ENCODE measurements around the gene SPG11. TPM values are rescaled to one million over a fixed set of nuclear protein-coding genes. Genes with fewer than 3 reads are reported as not detected.

The SPG11 gene
- total RNA-seq, 1 donor from 2014 or later, result 58.1 TPM

DNA sequence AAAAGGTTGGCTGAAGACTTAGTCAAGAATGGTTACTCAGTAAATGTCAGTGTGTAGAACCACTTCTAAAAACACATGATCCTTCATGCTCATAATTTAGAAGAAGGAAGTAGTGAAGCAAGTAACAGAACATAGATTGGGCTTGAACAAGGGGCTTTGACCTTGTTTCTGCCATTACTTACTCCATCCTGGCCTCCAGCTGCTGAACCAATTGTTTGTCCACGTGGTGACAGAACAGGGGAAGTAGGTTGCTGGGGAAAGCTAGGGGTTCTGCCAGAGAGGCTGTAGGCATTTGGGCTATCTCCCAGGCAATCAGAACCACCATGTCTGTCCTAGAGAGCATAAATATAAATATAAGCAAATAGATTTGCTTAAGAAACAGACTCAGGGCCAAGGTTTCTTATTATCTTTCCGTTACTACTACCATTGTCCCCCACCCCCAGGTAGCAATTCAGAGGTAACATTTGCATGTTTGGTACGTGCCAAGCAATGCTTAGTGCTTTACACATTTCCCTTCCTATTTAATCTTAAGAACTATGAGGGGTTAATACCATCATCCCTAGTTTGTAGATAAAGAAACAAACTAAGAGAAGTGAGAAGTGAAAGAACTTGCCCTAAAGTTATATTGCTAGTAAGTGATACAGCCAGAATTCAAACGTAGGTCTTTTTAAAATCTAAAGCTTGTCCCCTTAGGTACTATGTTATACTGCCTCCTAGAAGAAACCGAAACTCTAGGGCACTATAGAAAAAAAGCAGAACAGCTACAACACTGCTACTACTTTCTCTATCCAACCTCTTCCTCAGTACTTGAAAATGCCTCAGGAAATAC is 3.0 kb upstream of the SPG11 start:
- TF ChIP-seq, protein P1, sequence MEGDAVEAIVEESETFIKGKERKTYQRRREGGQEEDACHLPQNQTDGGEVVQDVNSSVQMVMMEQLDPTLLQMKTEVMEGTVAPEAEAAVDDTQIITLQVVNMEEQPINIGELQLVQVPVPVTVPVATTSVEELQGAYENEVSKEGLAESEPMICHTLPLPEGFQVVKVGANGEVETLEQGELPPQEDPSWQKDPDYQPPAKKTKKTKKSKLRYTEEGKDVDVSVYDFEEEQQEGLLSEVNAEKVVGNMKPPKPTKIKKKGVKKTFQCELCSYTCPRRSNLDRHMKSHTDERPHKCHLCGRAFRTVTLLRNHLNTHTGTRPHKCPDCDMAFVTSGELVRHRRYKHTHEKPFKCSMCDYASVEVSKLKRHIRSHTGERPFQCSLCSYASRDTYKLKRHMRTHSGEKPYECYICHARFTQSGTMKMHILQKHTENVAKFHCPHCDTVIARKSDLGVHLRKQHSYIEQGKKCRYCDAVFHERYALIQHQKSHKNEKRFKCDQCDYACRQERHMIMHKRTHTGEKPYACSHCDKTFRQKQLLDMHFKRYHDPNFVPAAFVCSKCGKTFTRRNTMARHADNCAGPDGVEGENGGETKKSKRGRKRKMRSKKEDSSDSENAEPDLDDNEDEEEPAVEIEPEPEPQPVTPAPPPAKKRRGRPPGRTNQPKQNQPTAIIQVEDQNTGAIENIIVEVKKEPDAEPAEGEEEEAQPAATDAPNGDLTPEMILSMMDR (IDR thresholded peaks at IDR 0.05), result no peak
- Mint-ChIP-seq H3K27ac (ENCODE audit: unreplicated experiment) (no peak overlapping the region), H3K9me3 (ENCODE audit: unreplicated experiment) (no peaks in the 10 kb centered on the region), H3K4me1 (ENCODE audit: unreplicated experiment) (peaks cover 15% of the 10 kb centered on the region), H3K4me3 (ENCODE audit: unreplicated experiment) (no peak overlapping the region), H3K27me3 (ENCODE audit: unreplicated experiment) (peaks cover 17% of the 10 kb centered on the region), H3K36me3 (ENCODE audit: unreplicated experiment) (no peaks in the 10 kb centered on the region)
- no peak for DNase-seq (ENCODE audit: extremely low spot score, unreplicated experiment)

DNA sequence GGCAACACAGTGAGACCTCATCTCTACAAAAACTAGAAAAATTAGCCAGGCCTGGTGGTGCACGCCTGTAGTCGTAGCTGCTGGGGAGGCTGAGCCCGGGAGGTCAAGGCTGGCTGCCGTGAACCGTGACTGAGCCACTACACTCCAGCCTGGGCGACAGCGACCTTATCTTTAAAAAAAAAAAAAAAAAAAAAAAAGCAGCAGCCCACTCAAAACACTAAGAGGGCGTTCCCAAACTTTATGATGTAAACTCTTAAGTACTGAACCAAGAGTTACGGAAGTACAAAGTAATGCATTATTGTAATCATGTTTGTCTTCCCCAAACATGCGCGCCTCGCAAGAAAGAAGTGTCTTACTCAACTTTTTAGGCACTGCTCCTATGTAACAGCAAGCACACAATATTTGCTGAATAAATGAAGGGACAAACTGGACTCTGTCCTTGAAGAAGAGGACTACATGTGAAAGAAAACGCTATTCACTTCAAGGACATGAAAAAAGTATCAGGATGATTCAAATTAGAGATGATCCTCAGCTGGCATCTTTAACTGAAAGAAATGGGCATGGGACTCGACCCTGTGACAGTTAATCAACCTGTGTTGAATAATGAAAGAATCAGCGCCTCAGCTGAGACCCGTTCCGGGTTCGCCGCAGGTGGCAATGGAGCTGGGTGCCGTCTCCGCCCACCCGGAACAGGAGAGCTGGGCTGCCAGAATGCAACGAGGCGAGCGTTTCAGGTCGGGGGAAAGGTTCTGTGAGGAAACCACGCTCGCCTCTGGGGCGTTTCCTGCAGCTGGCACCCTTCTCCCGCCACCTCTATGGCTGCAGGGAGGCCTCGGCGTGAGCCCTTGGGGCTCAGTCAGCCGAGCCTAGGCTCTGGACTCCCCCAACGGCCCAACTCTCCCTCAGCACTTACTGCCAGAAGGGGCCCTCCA is 718 bp downstream of the SPG11 start:
- DNase-seq (ENCODE audit: extremely low spot score, unreplicated experiment), result peak; percentile 85
- peak overlapping the region; percentile 98 for H3K4me3 Mint-ChIP-seq (ENCODE audit: unreplicated experiment)
- peaks cover 9% of the 10 kb centered on the region for H3K36me3 Mint-ChIP-seq (ENCODE audit: unreplicated experiment)

DNA sequence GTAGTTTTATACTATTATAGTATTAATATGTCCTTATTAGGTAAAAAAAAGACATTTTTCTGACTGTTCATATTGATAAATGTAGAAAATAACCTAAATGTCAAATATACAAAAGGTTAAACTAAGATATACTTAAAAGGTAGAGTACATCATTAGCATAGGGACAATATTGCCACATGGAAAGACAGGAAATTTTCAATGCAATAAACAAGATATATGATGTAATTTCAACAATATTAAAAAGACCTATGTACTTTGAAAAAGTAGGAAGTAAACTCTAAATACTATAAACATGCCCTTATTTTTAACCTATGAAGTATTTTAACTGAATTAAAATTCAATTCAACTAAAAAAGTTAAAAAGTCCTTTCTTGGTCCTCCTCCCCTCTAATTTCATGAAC is 1.9 kb downstream of the SPG11 start:
- TF ChIP-seq, protein P1 (IDR thresholded peaks at IDR 0.05), result no peak
- H3K27ac Mint-ChIP-seq (ENCODE audit: unreplicated experiment), result no peak overlapping the region
- no peaks in the 10 kb centered on the region for H3K9me3 Mint-ChIP-seq (ENCODE audit: unreplicated experiment)
- H3K36me3 Mint-ChIP-seq (ENCODE audit: unreplicated experiment), result peaks cover 17% of the 10 kb centered on the region
- H3K27me3 Mint-ChIP-seq (ENCODE audit: unreplicated experiment), result no peaks in the 10 kb centered on the region
- H3K4me1 Mint-ChIP-seq (ENCODE audit: unreplicated experiment), result peaks cover 15% of the 10 kb centered on the region
- H3K4me3 Mint-ChIP-seq (ENCODE audit: unreplicated experiment), result peak overlapping the region; percentile 10
- DNase-seq (ENCODE audit: extremely low spot score, unreplicated experiment), result no peak

More for the DNA sequence above, 718 bp downstream of the SPG11 start:
- TF ChIP-seq, protein P1 (IDR thresholded peaks at IDR 0.05), result no peak
- Mint-ChIP-seq H3K4me1 (ENCODE audit: unreplicated experiment) (peaks cover 15% of the 10 kb centered on the region), H3K9me3 (ENCODE audit: unreplicated experiment) (no peaks in the 10 kb centered on the region), H3K27ac (ENCODE audit: unreplicated experiment) (peak overlapping the region; percentile 96), H3K27me3 (ENCODE audit: unreplicated experiment) (peaks cover 5% of the 10 kb centered on the region)

DNA sequence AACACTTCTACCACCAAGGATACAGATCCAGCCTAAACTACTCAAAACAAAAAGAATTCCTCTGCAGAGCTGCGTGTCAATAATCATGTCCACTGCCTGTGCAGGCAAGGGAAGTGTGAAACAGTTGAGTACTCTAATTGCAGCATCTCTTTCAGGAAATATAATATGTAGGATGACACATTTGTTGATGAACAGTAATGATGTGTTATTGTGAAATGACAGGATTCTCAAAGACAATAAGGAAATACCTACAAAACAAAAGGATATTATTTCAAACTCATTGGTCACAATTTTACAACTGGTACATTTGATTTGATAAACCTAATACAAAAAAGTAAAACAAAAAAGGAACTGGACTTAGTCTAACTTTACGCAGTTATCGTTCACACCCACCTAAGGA is 4.4 kb downstream of the SPG11 start:
- no peak overlapping the region for H3K4me3 Mint-ChIP-seq (ENCODE audit: unreplicated experiment)
- H3K9me3 Mint-ChIP-seq (ENCODE audit: unreplicated experiment), result no peaks in the 10 kb centered on the region
- TF ChIP-seq, protein P1 (IDR thresholded peaks at IDR 0.05), result no peak
- H3K36me3 Mint-ChIP-seq (ENCODE audit: unreplicated experiment), result peaks cover 31% of the 10 kb centered on the region
- no peaks in the 10 kb centered on the region for H3K27me3 Mint-ChIP-seq (ENCODE audit: unreplicated experiment)
- no peak overlapping the region for H3K27ac Mint-ChIP-seq (ENCODE audit: unreplicated experiment)
- peaks cover 15% of the 10 kb centered on the region for H3K4me1 Mint-ChIP-seq (ENCODE audit: unreplicated experiment)
- no peak for DNase-seq (ENCODE audit: extremely low spot score, unreplicated experiment)

DNA sequence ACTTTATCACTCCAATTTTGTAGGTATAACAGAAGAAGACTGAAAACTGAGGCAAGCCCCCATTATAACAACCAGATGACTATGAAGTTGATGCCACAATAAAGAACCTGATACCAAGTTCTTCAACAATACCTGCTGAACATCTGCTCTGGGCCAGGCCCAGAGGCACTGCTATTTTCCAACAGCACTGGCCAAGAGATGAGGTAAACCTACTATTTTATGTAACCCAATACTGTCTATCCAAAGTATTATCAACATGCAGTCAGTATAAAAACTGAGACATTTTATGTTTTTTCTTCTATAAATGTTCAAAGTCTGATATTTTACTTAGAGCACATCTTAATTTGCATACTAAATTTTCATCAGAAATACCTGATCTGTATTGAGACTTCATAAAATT is 6.1 kb downstream of the SPG11 start:
- no peak for DNase-seq (ENCODE audit: extremely low spot score, unreplicated experiment)
- H3K27me3 Mint-ChIP-seq (ENCODE audit: unreplicated experiment), result no peaks in the 10 kb centered on the region
- peaks cover 5% of the 10 kb centered on the region for H3K4me1 Mint-ChIP-seq (ENCODE audit: unreplicated experiment)
- TF ChIP-seq, protein P1 (IDR thresholded peaks at IDR 0.05), result no peak
- H3K9me3 Mint-ChIP-seq (ENCODE audit: unreplicated experiment), result no peaks in the 10 kb centered on the region
- no peak overlapping the region for H3K4me3 Mint-ChIP-seq (ENCODE audit: unreplicated experiment)
- H3K27ac Mint-ChIP-seq (ENCODE audit: unreplicated experiment), result no peak overlapping the region
- peaks cover 34% of the 10 kb centered on the region for H3K36me3 Mint-ChIP-seq (ENCODE audit: unreplicated experiment)
